ENCODE data around the gene ARID4B.

DNA sequence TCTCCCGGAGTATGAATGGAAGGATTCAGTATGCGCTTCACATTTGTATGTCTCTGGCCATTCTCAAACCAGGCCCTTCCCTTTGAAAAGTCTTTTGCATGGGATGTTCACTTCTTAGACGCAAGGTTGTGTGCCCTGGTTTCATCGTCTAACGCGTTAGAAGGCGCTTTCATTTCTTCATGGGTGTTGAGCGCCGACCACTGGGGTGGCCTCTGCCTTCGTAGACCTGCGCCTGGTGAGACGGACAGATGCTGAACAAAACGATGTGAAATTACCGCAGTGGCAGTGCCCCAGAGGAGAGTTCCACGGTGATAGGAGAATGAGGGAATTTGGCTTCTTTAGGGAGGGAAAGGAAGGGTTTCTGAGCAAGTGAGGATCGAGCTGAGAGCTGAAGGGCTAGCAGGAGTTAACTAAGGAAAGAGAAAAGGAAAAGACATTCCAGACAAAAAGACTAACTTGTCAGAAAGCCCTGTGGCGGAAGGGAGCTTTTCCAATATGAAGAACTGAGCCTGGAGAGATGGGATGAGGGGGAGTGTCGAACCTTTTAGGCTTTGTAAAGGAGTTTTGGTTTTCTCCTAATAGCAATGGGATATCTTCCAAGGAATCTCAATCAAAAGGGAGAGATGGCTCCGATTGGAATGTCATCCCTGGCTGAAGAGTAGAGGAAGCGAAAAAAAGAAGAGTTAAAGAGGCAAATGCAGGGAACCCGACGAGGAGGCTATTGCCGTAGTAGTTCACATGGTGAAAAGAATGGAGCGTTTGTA, 1.3 kb upstream of the ARID4B start:
- TF ChIP-seq, protein P1, sequence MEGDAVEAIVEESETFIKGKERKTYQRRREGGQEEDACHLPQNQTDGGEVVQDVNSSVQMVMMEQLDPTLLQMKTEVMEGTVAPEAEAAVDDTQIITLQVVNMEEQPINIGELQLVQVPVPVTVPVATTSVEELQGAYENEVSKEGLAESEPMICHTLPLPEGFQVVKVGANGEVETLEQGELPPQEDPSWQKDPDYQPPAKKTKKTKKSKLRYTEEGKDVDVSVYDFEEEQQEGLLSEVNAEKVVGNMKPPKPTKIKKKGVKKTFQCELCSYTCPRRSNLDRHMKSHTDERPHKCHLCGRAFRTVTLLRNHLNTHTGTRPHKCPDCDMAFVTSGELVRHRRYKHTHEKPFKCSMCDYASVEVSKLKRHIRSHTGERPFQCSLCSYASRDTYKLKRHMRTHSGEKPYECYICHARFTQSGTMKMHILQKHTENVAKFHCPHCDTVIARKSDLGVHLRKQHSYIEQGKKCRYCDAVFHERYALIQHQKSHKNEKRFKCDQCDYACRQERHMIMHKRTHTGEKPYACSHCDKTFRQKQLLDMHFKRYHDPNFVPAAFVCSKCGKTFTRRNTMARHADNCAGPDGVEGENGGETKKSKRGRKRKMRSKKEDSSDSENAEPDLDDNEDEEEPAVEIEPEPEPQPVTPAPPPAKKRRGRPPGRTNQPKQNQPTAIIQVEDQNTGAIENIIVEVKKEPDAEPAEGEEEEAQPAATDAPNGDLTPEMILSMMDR (IDR thresholded peaks at IDR 0.05), result no peak
- TF ChIP-seq POLR2A (IDR thresholded peaks at IDR 0.05), result no peak

Measured in lower leg skin (tissue), 3 donors.